OCI-LY1 (cell line): ENCODE data around the gene ZCCHC14.

Source experiments
- EZH2 ChIP-seq: fragments of 200-600 bp; sonication (generic), shearing (Covaris generic); IDR thresholded peaks from 2 replicates; pipeline ENCODE4 v1.8.0; 2017; ENCODE audit warnings: borderline replicate concordance, mixed run types, mild to moderate bottlenecking, antibody characterized with exemption, low read length, moderate library complexity, mixed read lengths
- TF ChIP-seq, protein P1 (sequence below): fragments of 200-600 bp; sonication (generic), shearing (Covaris generic); IDR thresholded peaks from 2 replicates; pipeline ENCODE4 v1.5.1; 2017; ENCODE audit warnings: mild to moderate bottlenecking, antibody characterized with exemption, low read length, moderate library complexity, mixed read lengths

DNA sequence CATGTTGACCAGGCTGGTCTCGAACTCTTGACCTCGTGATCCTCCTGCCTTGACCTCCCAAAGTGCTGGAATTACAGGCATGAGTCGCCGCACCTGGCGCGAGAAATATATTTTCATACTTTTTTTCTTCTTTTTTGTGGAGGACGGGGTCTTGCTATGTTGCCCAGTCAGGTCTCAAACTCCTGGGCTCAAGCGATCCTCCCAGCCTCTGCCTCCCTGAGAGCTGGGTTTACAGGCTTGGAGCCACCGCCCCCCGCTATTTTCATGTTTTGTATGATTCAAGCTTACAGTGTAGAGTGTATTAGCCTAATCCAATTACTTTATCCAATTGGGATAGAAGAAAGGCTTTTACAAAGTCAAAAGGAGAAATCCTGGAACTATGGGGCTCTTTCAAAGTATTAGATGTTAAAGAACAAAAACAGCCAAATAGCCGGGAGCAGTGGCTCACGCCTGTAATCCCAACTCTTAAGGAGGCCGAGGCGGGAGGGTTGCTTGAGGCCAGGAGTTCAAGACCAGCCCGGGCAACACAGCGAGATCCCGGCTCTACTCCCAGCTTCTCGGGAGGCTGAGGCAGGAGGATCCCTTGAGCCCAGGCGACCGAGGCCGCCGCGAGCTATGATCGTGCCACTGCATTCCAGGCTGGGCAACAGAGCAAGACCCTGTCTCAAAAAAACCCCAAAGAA, 102.0 kb downstream of the ZCCHC14 start:
- TF ChIP-seq, protein P1, sequence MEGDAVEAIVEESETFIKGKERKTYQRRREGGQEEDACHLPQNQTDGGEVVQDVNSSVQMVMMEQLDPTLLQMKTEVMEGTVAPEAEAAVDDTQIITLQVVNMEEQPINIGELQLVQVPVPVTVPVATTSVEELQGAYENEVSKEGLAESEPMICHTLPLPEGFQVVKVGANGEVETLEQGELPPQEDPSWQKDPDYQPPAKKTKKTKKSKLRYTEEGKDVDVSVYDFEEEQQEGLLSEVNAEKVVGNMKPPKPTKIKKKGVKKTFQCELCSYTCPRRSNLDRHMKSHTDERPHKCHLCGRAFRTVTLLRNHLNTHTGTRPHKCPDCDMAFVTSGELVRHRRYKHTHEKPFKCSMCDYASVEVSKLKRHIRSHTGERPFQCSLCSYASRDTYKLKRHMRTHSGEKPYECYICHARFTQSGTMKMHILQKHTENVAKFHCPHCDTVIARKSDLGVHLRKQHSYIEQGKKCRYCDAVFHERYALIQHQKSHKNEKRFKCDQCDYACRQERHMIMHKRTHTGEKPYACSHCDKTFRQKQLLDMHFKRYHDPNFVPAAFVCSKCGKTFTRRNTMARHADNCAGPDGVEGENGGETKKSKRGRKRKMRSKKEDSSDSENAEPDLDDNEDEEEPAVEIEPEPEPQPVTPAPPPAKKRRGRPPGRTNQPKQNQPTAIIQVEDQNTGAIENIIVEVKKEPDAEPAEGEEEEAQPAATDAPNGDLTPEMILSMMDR = no peak
- no peak for TF ChIP-seq EZH2
